Osteoblast (primary cell): ENCODE data around the gene AFF3. TPM values are rescaled to one million over a fixed set of nuclear protein-coding genes. Genes with fewer than 3 reads are reported as not detected.

Experiments
- DNase-seq: peaks from one replicate; pipeline ENCODE4 v3.0.0; 2011; ENCODE audit warnings: low spot score, mixed read lengths; ENCODE audit not compliant: insufficient read length; ENCODE audit errors: missing footprints
- H2AFZ ChIP-seq: 2 replicates; pipeline ENCODE4 v1.6.0; 2011; ENCODE audit warnings: mild to moderate bottlenecking, low read length
- H3K27ac ChIP-seq: 2 replicates; pipeline ENCODE4 v1.5.1; 2011; ENCODE audit warnings: mild to moderate bottlenecking, low read depth, low read length, moderate library complexity
- H3K27me3 ChIP-seq: 2 replicates; pipeline ENCODE4 v1.6.0; 2012; ENCODE audit warnings: mild to moderate bottlenecking, control low read depth, inconsistent platforms, low read length, moderate library complexity; ENCODE audit not compliant: insufficient read depth
- H3K36me3 ChIP-seq: 2 replicates; pipeline ENCODE4 v1.5.1; 2011; ENCODE audit warnings: mild to moderate bottlenecking, low read length, control low read depth, moderate library complexity; ENCODE audit not compliant: insufficient read depth
- H3K4me1 ChIP-seq: 2 replicates; pipeline ENCODE4 v1.5.1; 2011; ENCODE audit warnings: mild to moderate bottlenecking, low read length, control low read depth, moderate library complexity; ENCODE audit not compliant: insufficient read depth
- H3K4me2 ChIP-seq: 2 replicates; pipeline ENCODE4 v1.6.0; 2011; ENCODE audit warnings: mild to moderate bottlenecking, low read length; ENCODE audit not compliant: insufficient read depth
- H3K4me3 ChIP-seq: fragments of 200-600 bp; sonication (generic); 3 replicates; pipeline ENCODE4 v1.5.1; 2012; ENCODE audit warnings: mild to moderate bottlenecking, low read length, inconsistent platforms; ENCODE audit not compliant: insufficient read depth
- H3K79me2 ChIP-seq: 2 replicates; pipeline ENCODE4 v1.6.0; 2012; ENCODE audit warnings: mild to moderate bottlenecking, low read length, control low read depth, inconsistent platforms; ENCODE audit not compliant: insufficient read depth
- H3K9me3 ChIP-seq: 2 replicates; pipeline ENCODE4 v1.5.1; 2011; ENCODE audit warnings: low read depth, low read length, control low read depth
- H4K20me1 ChIP-seq: 2 replicates; pipeline ENCODE4 v1.6.0; 2012; ENCODE audit warnings: mild to moderate bottlenecking, low read length, control low read depth; ENCODE audit not compliant: insufficient read depth
- total RNA-seq: library from RNA; depleted of rRNA; stranded (reverse); fragments of >200 nt; gene quantifications from 2 replicates; pipeline ENCODE4 v1.2.3, GENCODE V29; 2012
- TF ChIP-seq, protein P1 (sequence below): IDR thresholded peaks from 2 replicates; pipeline ENCODE4 v1.5.1; 2011; ENCODE audit warnings: mild to moderate bottlenecking, low read depth, low read length, moderate library complexity; ENCODE audit errors: extremely low read depth

Gene AFF3
- total RNA-seq, 1 donor: 4.3 TPM

DNA sequence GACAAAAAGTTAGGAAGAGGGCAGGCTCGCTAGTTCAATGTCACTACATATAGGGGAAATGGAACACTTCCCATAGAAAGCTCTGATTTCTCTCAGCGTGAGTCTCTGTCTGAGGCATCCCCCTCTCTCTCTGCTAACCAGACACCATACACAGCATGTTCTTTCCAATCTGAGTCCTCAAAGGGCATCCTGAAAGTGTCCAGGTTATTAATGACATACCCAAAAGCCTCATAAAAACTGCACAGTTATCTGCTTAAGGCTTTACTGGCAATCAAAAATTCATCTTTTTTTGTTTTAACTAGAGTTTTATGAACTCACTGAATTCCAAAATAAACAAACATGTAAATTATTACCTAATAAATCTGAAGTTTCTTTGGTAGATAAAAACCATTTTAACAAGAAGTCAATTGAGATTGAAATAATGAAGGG is 137.4 kb downstream of the AFF3 start:
- H3K36me3 ChIP-seq: peaks cover 13% of the 10 kb centered on the region
- DNase-seq: no peak
- H3K27ac ChIP-seq: no peak overlapping the region

DNA sequence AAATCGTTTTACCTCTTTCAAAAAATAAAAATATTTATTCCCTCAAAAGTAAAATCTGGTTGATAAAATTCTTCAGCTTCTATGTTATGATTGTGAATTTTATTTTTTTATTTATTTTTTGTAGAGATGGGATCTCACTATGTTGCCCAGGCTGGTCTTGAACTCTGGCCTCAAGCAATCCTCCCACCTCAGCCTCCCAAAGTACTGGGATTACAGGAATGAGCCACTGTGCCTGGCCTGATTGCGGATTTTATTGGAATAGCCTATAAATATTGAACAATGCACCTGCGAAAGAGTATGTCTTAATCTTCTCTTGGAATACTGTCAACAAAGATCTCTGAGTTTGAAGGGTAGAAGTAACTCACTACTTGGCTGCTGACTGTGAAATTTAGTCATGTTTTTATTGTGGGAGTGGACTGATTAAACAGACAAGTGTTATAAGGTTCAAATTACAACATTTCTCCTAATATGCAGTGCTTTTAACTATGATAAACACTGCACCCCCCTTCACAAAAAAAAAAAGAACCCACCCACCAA is 138.0 kb downstream of the AFF3 start:
- TF ChIP-seq, protein P1, sequence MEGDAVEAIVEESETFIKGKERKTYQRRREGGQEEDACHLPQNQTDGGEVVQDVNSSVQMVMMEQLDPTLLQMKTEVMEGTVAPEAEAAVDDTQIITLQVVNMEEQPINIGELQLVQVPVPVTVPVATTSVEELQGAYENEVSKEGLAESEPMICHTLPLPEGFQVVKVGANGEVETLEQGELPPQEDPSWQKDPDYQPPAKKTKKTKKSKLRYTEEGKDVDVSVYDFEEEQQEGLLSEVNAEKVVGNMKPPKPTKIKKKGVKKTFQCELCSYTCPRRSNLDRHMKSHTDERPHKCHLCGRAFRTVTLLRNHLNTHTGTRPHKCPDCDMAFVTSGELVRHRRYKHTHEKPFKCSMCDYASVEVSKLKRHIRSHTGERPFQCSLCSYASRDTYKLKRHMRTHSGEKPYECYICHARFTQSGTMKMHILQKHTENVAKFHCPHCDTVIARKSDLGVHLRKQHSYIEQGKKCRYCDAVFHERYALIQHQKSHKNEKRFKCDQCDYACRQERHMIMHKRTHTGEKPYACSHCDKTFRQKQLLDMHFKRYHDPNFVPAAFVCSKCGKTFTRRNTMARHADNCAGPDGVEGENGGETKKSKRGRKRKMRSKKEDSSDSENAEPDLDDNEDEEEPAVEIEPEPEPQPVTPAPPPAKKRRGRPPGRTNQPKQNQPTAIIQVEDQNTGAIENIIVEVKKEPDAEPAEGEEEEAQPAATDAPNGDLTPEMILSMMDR: no peak
- Histone ChIP-seq H3K27ac (no peak overlapping the region), H3K4me1 (peaks cover 3% of the 10 kb centered on the region), H4K20me1 (no peaks in the 10 kb centered on the region), H3K79me2 (no peaks in the 10 kb centered on the region), H3K4me2 (no peak overlapping the region), H3K36me3 (peaks cover 13% of the 10 kb centered on the region), H2AFZ (no peak overlapping the region), H3K4me3 (no peak overlapping the region), H3K9me3 (no peaks in the 10 kb centered on the region), H3K27me3 (no peaks in the 10 kb centered on the region)
- no peak for DNase-seq

More for the DNA sequence above, 137.4 kb downstream of the AFF3 start:
- H3K9me3 ChIP-seq: no peaks in the 10 kb centered on the region
- no peak overlapping the region for H3K4me3 ChIP-seq
- H2AFZ ChIP-seq: no peak overlapping the region
- TF ChIP-seq, protein P1: no peak
- H3K79me2 ChIP-seq: no peaks in the 10 kb centered on the region
- no peak overlapping the region for H3K4me2 ChIP-seq
- no peaks in the 10 kb centered on the region for H3K27me3 ChIP-seq
- peaks cover 9% of the 10 kb centered on the region for H3K4me1 ChIP-seq
- H4K20me1 ChIP-seq: no peaks in the 10 kb centered on the region

DNA sequence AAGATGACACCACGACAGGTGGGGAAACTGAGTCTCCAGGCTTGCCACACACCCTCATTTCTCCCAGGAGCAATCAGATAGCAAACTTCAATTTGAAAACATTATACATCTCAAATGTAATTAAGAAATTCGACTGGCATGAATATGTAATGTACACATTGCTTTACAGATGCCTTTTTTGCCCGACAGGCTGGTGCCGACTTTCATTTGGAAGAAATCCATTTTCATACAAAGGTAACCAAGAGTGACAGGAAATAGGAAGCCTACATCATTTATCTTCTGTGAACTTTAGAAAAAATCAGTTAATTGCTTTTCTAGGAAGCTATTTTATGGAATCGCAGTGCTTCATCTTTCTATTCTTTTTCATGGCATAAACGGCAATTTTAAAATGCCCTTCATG is 140.3 kb downstream of the AFF3 start:
- H3K27ac ChIP-seq: no peak overlapping the region
- no peaks in the 10 kb centered on the region for H4K20me1 ChIP-seq
- H2AFZ ChIP-seq: no peak overlapping the region
- DNase-seq: no peak
- TF ChIP-seq, protein P1: no peak
- no peaks in the 10 kb centered on the region for H3K79me2 ChIP-seq
- no peaks in the 10 kb centered on the region for H3K27me3 ChIP-seq
- no peak overlapping the region for H3K4me2 ChIP-seq
- H3K4me1 ChIP-seq: no peaks in the 10 kb centered on the region
- no peaks in the 10 kb centered on the region for H3K9me3 ChIP-seq
- H3K4me3 ChIP-seq: no peak overlapping the region
- H3K36me3 ChIP-seq: peaks cover 13% of the 10 kb centered on the region

DNA sequence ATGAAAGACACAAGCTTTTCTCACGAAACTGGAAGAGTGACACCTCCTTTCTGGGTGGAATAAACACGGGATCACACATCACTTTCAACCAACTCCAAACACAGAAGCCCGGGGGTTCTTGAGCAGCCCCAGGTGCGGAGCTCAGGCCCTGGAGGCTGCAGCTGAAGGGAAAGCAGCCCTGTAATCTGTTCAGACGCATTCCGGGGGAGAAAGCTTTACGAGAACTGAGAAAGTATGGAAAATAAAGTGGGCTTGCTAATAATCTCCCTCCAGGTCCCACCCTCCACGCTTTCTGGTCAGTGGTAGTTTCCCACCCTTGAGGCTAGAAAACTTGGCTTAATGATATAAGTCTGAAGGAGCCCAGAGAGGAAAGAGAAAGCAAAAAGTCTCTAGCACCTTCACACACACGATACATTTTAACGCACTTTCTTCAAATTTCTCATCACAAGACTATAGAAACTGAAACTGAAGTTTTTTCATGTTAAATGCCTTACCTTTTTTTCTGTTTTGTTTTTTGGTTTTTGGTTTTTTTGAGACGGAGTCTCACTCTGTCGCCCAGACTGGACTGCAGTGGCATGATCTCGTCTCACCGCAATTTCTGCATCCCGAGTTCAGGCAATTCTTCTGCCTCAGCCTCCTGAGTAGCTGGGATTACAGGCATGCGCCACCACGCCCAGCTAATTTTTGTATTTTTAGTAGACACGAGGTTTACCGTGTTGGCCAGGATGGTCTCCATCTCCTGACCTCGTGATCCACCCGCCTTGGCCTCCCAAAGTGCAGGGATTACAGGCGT is 141.3 kb downstream of the AFF3 start:
- Histone ChIP-seq H3K4me2 (no peak overlapping the region), H3K79me2 (no peaks in the 10 kb centered on the region), H2AFZ (no peak overlapping the region), H3K4me1 (no peaks in the 10 kb centered on the region), H4K20me1 (no peaks in the 10 kb centered on the region), H3K27ac (no peak overlapping the region), H3K4me3 (no peak overlapping the region), H3K27me3 (no peaks in the 10 kb centered on the region), H3K9me3 (no peaks in the 10 kb centered on the region), H3K36me3 (peaks cover 6% of the 10 kb centered on the region)
- no peak for DNase-seq
- TF ChIP-seq, protein P1: no peak
